Stimulated activated naive B cell treated with anti-CD40 and anti-IgM and Interleukin-4, amounts not matched to agents 10 μg/mL and 1 μg/mL and 100 μg/mL, for 72 hours (primary cell): ENCODE data around the gene APOA4.

Source experiments
- ATAC-seq, 2 donors: fragments of 150-1000 bp; cut with Tn5 transposase; replicated peaks; 2 replicates each; pipeline ENCODE4 v1.10.0; 2021; ENCODE audit warnings: moderate library complexity in 1 of 2
- DNase-seq: peaks from one replicate; pipeline ENCODE4 v3.0.0; 2021
- H3K27ac Mint-ChIP-seq: one replicate; pipeline ENCODE4 v1.8.0; 2022; ENCODE audit warnings: mild to moderate bottlenecking, mixed read lengths
- H3K27me3 Mint-ChIP-seq, 2 donors: one replicate each; pipeline ENCODE4 v1.8.0; 2022; ENCODE audit warnings: mixed read lengths in 2 of 2
- H3K36me3 Mint-ChIP-seq, 2 donors: one replicate each; pipeline ENCODE4 v1.8.0; 2022; ENCODE audit warnings: mixed read lengths in 2 of 2, mild to moderate bottlenecking in 1 of 2
- H3K4me1 Mint-ChIP-seq, 2 donors: one replicate each; pipeline ENCODE4 v1.8.0; 2022; ENCODE audit warnings: mixed read lengths in 2 of 2, mild to moderate bottlenecking in 1 of 2
- H3K4me3 Mint-ChIP-seq, 2 donors: one replicate each; pipeline ENCODE4 v1.8.0; 2022; ENCODE audit warnings: mild to moderate bottlenecking in 2 of 2, mixed read lengths in 2 of 2, moderate library complexity in 1 of 2
- H3K9me3 Mint-ChIP-seq, 2 donors: one replicate each; pipeline ENCODE4 v1.8.0; 2022; ENCODE audit warnings: mixed read lengths in 2 of 2, mild to moderate bottlenecking in 1 of 2

Gene APOA4

DNA sequence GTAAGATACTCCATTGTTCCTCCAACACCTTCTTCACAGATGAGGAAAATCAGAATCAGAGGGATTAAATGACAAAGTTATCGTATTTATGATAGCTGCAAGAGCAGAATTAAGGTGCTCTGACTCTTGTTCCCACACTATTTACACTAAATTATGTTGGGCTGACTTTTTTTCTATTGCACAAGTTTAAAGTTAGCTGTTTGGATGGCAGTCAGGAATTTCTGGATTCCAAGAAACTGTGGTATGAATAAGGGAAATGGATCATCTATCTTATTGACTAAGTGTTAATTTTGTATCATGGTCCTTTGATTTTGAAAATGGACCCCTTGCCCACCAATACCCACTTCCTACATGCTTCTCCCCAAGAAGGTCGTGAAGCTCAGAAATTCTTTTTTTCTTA is 34.2 kb upstream of the APOA4 start:
- Mint-ChIP-seq H3K27ac (no peak overlapping the region), H3K4me1 (peaks cover 32% of the 10 kb centered on the region in 2 donors), H3K27me3 (no peaks in the 10 kb centered on the region), H3K9me3 (no peaks in the 10 kb centered on the region), H3K4me3 (no peak overlapping the region), H3K36me3 (peaks cover 51 to 65% of the 10 kb centered on the region in 2 donors)
- ATAC-seq (no peak), DNase-seq (no peak)

- H3K27me3 Mint-ChIP-seq: no peaks in the 10 kb centered on the region
- H3K4me1 Mint-ChIP-seq: peaks cover 41% of the 10 kb centered on the region in 2 donors
- no peak for ATAC-seq
- no peaks in the 10 kb centered on the region for H3K9me3 Mint-ChIP-seq
- no peak for DNase-seq
- H3K4me3 Mint-ChIP-seq: no peak overlapping the region
- peaks cover 47 to 58% of the 10 kb centered on the region in 2 donors for H3K36me3 Mint-ChIP-seq
- H3K27ac Mint-ChIP-seq: no peak overlapping the region
These were observed 33.3 kb upstream of the APOA4 start for GRCh38 chr11:116856423-116856822.

DNA sequence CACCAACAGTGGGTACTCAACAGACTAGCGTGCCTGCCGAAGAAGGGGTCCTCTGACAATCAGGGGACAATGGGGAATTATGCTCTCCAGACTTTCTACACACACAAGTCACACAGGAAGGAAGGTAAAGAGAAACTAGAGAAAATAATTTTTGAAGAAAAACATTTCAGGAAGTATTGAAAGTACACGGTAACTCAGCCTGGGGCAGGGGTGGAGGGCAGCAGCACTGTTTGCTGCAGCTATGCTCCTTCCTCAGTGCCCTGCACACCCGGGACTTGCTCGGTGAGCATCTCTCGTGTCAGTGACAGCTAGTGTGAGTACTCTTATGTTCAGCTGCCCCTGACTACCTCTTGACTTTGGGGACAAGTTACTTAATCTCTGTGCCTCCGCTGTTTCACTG is 32.3 kb upstream of the APOA4 start:
- DNase-seq (no peak), ATAC-seq (no peak)
- no peaks in the 10 kb centered on the region for H3K9me3 Mint-ChIP-seq
- peaks cover 42 to 55% of the 10 kb centered on the region in 2 donors for H3K36me3 Mint-ChIP-seq
- no peaks in the 10 kb centered on the region for H3K27me3 Mint-ChIP-seq
- H3K27ac Mint-ChIP-seq: peak overlapping the region; percentile 38
- peaks cover 44 to 48% of the 10 kb centered on the region in 2 donors for H3K4me1 Mint-ChIP-seq
- H3K4me3 Mint-ChIP-seq: peak overlapping the region in 1 of 2 donors; percentile 18

DNA sequence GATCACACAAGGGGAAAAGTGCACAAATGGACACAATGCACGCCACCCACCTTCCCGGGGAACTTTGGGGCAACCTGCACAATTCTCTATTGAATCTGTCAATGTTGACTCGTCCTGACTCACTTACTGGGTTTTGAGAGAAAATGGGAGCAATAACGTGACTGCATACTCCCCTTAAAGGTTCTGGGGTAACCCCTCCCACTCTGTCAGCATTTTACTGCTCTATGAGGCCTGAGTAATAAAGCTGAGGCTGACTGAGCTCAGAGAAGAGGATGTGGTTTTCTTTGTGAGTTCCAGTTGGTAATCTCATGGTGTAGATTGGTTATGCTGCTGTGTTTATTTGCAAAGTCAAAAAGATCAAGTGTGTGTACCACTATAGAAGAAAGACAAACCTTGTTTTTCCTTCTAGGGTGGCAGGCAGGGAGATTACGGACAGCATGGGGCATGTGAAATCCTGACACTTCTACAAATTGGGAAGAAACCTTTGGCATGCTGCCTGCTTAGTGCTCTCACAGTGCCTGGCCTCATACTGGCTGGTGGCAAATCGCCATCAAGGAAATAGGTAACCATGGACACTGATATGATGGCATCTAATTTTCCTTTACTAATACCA is 30.5 kb upstream of the APOA4 start:
- H3K4me1 Mint-ChIP-seq: peaks cover 54 to 59% of the 10 kb centered on the region in 2 donors
- H3K27ac Mint-ChIP-seq: peak overlapping the region; percentile 4
- H3K4me3 Mint-ChIP-seq: peak overlapping the region; percentile 51 to 67
- H3K9me3 Mint-ChIP-seq: no peaks in the 10 kb centered on the region
- DNase-seq: peak; percentile 57
- peaks cover 37 to 60% of the 10 kb centered on the region in 2 donors for H3K36me3 Mint-ChIP-seq
- no peaks in the 10 kb centered on the region for H3K27me3 Mint-ChIP-seq
- peak; percentile 97 for ATAC-seq

- no peaks in the 10 kb centered on the region for H3K27me3 Mint-ChIP-seq
- DNase-seq: no peak
- peak overlapping the region; percentile 51 to 67 for H3K4me3 Mint-ChIP-seq
- peaks cover 26 to 49% of the 10 kb centered on the region in 2 donors for H3K36me3 Mint-ChIP-seq
- peaks cover 54 to 59% of the 10 kb centered on the region in 2 donors for H3K4me1 Mint-ChIP-seq
- ATAC-seq: peak; percentile 62 to 63
- no peaks in the 10 kb centered on the region for H3K9me3 Mint-ChIP-seq
- H3K27ac Mint-ChIP-seq: peak overlapping the region; percentile 60
These were observed 29.3 kb upstream of the APOA4 start for GRCh38 chr11:116852261-116853031.

- Mint-ChIP-seq H3K4me1 (peaks cover 54 to 59% of the 10 kb centered on the region in 2 donors), H3K9me3 (no peaks in the 10 kb centered on the region), H3K27ac (no peak overlapping the region), H3K4me3 (peak overlapping the region in 1 of 2 donors; percentile 51), H3K36me3 (peaks cover 29 to 48% of the 10 kb centered on the region in 2 donors), H3K27me3 (no peaks in the 10 kb centered on the region)
- DNase-seq: no peak
- ATAC-seq: peak in 1 of 2 donors; percentile 21
These were observed 28.5 kb upstream of the APOA4 start for GRCh38 chr11:116851626-116852025.

GRCh38 chr11:116849486-116849885 is 26.4 kb upstream of the APOA4 start:
- peaks cover 32 to 51% of the 10 kb centered on the region in 2 donors for H3K36me3 Mint-ChIP-seq
- no peak for DNase-seq
- no peak overlapping the region for H3K4me3 Mint-ChIP-seq
- peaks cover 43 to 48% of the 10 kb centered on the region in 2 donors for H3K4me1 Mint-ChIP-seq
- no peak for ATAC-seq
- H3K27me3 Mint-ChIP-seq: no peaks in the 10 kb centered on the region
- H3K27ac Mint-ChIP-seq: no peak overlapping the region
- H3K9me3 Mint-ChIP-seq: no peaks in the 10 kb centered on the region

DNA sequence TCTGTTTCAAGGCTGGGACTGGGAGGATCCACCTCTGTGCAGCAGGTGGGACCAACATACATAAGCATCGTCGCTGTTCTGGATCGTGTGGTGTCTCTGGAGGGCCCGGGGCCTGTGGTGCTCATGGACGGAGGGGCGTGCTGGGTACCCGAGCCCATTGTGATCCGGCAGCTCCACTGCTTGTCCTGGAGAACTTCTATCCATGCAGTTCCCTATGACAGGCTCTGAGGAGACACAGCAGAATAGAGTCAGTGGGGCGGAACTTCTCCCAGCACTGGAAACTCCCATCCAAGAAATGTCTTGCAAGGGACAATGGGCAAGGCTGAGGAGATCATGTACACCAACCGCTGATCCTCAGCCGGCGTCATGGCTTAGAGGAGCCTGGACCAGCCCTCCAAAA is 26.0 kb upstream of the APOA4 start:
- no peak overlapping the region for H3K27ac Mint-ChIP-seq
- ATAC-seq: no peak

DNA sequence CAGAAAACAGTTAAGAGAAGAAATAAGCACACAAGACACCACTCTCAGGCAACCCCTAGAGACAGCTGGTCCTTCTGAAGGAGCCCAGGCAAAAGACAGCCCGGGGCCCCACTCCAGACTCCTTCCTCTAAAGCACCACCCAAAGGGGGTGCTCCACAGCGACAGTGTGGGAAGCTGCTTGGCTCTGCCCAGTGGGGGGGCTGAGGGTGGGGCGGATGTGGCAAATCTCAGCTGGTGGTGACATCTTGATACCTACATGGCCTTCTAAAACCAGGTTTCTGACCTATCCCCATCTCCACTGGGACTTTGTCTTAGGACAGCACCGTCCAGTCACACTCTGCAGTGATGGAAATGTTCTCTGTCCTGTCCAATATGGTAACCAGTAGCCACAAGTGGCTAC is 24.5 kb upstream of the APOA4 start:
- DNase-seq (no peak), ATAC-seq (no peak)
- no peaks in the 10 kb centered on the region for H3K9me3 Mint-ChIP-seq
- H3K36me3 Mint-ChIP-seq: peaks cover 40 to 60% of the 10 kb centered on the region in 2 donors
- H3K27me3 Mint-ChIP-seq: no peaks in the 10 kb centered on the region
- H3K27ac Mint-ChIP-seq: no peak overlapping the region
- no peak overlapping the region for H3K4me3 Mint-ChIP-seq
- peaks cover 24 to 30% of the 10 kb centered on the region in 2 donors for H3K4me1 Mint-ChIP-seq

More for the DNA sequence above, 26.0 kb upstream of the APOA4 start:
- no peaks in the 10 kb centered on the region for H3K27me3 Mint-ChIP-seq
- DNase-seq: no peak
- peaks cover 32 to 51% of the 10 kb centered on the region in 2 donors for H3K36me3 Mint-ChIP-seq
- no peaks in the 10 kb centered on the region for H3K9me3 Mint-ChIP-seq
- H3K4me3 Mint-ChIP-seq: no peak overlapping the region
- H3K4me1 Mint-ChIP-seq: peaks cover 39 to 44% of the 10 kb centered on the region in 2 donors

DNA sequence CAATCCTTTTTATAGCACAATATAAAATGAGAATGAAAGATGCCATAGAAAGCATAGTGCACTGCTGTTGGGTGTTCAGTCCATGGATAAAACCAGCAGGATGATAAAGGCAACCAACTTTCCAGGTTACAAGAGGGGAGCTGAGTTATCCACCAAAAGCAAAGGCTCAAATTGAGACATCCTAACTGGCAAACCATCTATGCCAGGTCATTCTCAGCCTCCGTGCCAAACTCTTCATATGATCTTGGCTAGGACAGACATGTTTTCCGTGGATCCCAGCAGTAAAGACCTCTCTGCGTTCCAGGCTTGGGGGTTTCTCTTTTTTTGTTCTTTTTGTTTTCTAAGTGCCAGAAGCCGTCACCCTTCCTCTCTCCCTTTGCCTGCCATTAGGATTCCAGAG is 21.6 kb upstream of the APOA4 start:
- peaks cover 35 to 46% of the 10 kb centered on the region in 2 donors for H3K36me3 Mint-ChIP-seq
- no peaks in the 10 kb centered on the region for H3K9me3 Mint-ChIP-seq
- H3K4me1 Mint-ChIP-seq: peaks cover 3 to 4% of the 10 kb centered on the region in 2 donors
- H3K4me3 Mint-ChIP-seq: no peak overlapping the region
- ATAC-seq (no peak), DNase-seq (no peak)
- no peaks in the 10 kb centered on the region for H3K27me3 Mint-ChIP-seq
- no peak overlapping the region for H3K27ac Mint-ChIP-seq

DNA sequence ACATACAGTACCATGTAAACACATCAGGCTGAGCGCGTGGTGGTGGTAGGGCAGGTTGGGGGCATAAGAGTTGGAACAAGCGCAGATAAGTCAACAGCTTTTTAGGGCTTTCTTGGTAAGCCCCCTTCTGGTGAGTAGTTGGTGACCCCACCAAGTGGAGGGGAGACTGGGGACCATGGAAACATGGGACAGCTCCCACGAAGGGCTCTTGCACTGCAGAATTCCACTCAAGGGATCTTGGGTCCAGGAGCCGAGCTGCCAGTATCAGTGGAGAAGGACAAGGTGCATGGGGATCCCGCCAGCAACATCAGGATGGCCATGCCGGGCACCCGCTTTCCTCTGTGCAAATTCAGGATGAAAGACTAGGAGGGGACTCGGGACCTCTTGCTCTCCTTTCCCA is 20.6 kb upstream of the APOA4 start:
- peaks cover 31 to 38% of the 10 kb centered on the region in 2 donors for H3K36me3 Mint-ChIP-seq
- H3K4me1 Mint-ChIP-seq: no peaks in the 10 kb centered on the region
- H3K27me3 Mint-ChIP-seq: no peaks in the 10 kb centered on the region
- H3K4me3 Mint-ChIP-seq: no peak overlapping the region
- DNase-seq (no peak), ATAC-seq (no peak)
- H3K9me3 Mint-ChIP-seq: no peaks in the 10 kb centered on the region
- H3K27ac Mint-ChIP-seq: no peak overlapping the region

GRCh38 chr11:116842909-116843308 is 19.8 kb upstream of the APOA4 start:
- no peaks in the 10 kb centered on the region for H3K9me3 Mint-ChIP-seq
- peaks cover 31 to 37% of the 10 kb centered on the region in 2 donors for H3K36me3 Mint-ChIP-seq
- peak overlapping the region; percentile 51 for H3K27ac Mint-ChIP-seq
- ATAC-seq (no peak), DNase-seq (no peak)
- H3K4me3 Mint-ChIP-seq: no peak overlapping the region
- no peaks in the 10 kb centered on the region for H3K4me1 Mint-ChIP-seq
- H3K27me3 Mint-ChIP-seq: no peaks in the 10 kb centered on the region

GRCh38 chr11:116842117-116842516 is 19.0 kb upstream of the APOA4 start:
- Mint-ChIP-seq H3K27me3 (peaks cover 0 to 2% of the 10 kb centered on the region in 2 donors), H3K4me1 (no peaks in the 10 kb centered on the region), H3K27ac (peak overlapping the region; percentile 70), H3K9me3 (no peaks in the 10 kb centered on the region), H3K36me3 (peaks cover 28 to 34% of the 10 kb centered on the region in 2 donors), H3K4me3 (no peak overlapping the region)
- ATAC-seq (no peak), DNase-seq (no peak)

DNA sequence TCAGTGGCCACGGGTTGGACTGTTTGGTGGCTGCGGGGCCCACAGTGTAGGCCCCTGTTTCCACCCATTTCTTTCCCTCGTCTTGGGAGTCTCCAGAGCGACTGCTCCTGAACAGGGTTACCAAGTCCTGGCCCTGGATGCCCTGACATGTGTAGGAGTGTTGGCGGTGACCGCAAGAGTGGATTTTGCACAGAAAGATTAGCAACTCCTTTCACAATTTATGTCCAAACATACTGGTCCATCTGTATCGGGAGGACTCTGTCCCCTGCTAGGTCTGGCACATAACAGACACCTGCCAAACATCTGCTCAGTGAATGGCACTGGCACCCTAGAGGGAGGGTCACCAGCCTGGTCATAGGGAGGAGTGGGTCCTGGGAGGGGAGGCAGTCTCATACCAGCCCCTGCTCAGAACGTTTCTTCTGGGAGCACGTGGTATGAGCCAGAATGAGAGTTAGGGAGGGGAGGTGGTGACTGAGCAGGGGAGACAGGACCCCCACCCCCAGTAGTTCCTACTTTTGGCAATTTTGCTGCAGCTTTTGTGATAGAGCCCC is 17.7 kb upstream of the APOA4 start:
- Mint-ChIP-seq H3K9me3 (no peaks in the 10 kb centered on the region), H3K36me3 (peaks cover 17 to 21% of the 10 kb centered on the region in 2 donors), H3K4me1 (peaks cover 3 to 5% of the 10 kb centered on the region in 2 donors), H3K27me3 (peaks cover 0 to 3% of the 10 kb centered on the region in 2 donors), H3K27ac (peak overlapping the region; percentile 31), H3K4me3 (no peak overlapping the region)
- no peak for ATAC-seq
- no peak for DNase-seq
